GM21717 (cell line): ENCODE data around the gene LDAH.
A peak's percentile ranks its signal among the peaks of the same experiment; 100 is the strongest.

Experiments used
- ATAC-seq: cut with Tn5 transposase; IDR thresholded peaks from one replicate; pipeline ENCODE4 v1.9.1; 2021; ENCODE audit warnings: mild to moderate bottlenecking, moderate library complexity; ENCODE audit not compliant: unreplicated experiment

LDAH gene

GRCh38 chr2:20641123-20641985 is 181.5 kb downstream of the LDAH start:
- no peak for ATAC-seq

GRCh38 chr2:20640411-20641122 is 182.3 kb downstream of the LDAH start:
- no peak for ATAC-seq

- ATAC-seq: no peak
These were observed 184.1 kb downstream of the LDAH start for GRCh38 chr2:20638646-20639430.

GRCh38 chr2:20638014-20638413 is 184.9 kb downstream of the LDAH start:
- ATAC-seq: no peak

- ATAC-seq: no peak
These were observed 185.8 kb downstream of the LDAH start for GRCh38 chr2:20637147-20637546.

- ATAC-seq: peak; percentile 68
These were observed 187.0 kb downstream of the LDAH start for GRCh38 chr2:20635675-20636584.

GRCh38 chr2:20635113-20635510 is 187.8 kb downstream of the LDAH start:
- ATAC-seq: no peak

- no peak for ATAC-seq
These were observed 188.3 kb downstream of the LDAH start for GRCh38 chr2:20634507-20635112.
